HepG2 (cell line): ENCODE results near the gene ABCA2. TPM values are rescaled to one million over a fixed set of nuclear protein-coding genes. Genes with fewer than 3 reads are reported as not detected.

Experiments used
- BCL3 ChIP-seq: sonication (generic); formaldehyde crosslinking; IDR thresholded peaks from 2 replicates; pipeline ENCODE4 v1.5.1; 2020; ENCODE audit warnings: mild to moderate bottlenecking, missing genetic modification reagents, moderate library complexity
- DMAP1 ChIP-seq: IDR thresholded peaks from 2 replicates; pipeline ENCODE4 v1.6.1; 2016
- FOXP1 ChIP-seq, 2 experiments: fragments of 450-650 bp in 1 of 2; IDR thresholded peaks; 2 replicates each; pipeline ENCODE4 v1.6.1; 2017 to 2018; ENCODE audit warnings: antibody characterized with exemption in 1 of 2
- GTF2F1 ChIP-seq: fragments of 150-350 bp; IDR thresholded peaks from 2 replicates; pipeline ENCODE4 v1.6.1; 2014; ENCODE audit warnings: low read length
- HOXA7 ChIP-seq: sonication (generic); formaldehyde crosslinking; IDR thresholded peaks from 2 replicates; pipeline ENCODE4 v1.8.1; 2022; ENCODE audit warnings: mild to moderate bottlenecking, missing genetic modification reagents, moderate library complexity
- MTA1 ChIP-seq: sonication (generic); formaldehyde crosslinking; IDR thresholded peaks from 2 replicates; pipeline ENCODE4 v1.4.0; 2020; ENCODE audit warnings: missing genetic modification reagents, mild to moderate bottlenecking, borderline replicate concordance
- NFRKB ChIP-seq: fragments of 450-650 bp; IDR thresholded peaks from 2 replicates; pipeline ENCODE4 v1.6.1; 2017
- PCBP2 ChIP-seq: fragments of 200-400 bp; formaldehyde crosslinking; optimal IDR thresholded peaks from 2 replicates; pipeline ENCODE3; 2018; ENCODE audit warnings: low read length, low read depth; ENCODE audit not compliant: poor library complexity, severe bottlenecking
- PHF8 ChIP-seq: sonication (generic); formaldehyde crosslinking; IDR thresholded peaks from 2 replicates; pipeline ENCODE4 v1.5.0; 2020; ENCODE audit warnings: missing genetic modification reagents
- PLSCR1 ChIP-seq: sonication (generic); formaldehyde crosslinking; IDR thresholded peaks from 2 replicates; pipeline ENCODE4 v1.5.0; 2020; ENCODE audit warnings: missing genetic modification reagents, mild to moderate bottlenecking, borderline replicate concordance
- RFXANK ChIP-seq: IDR thresholded peaks from 2 replicates; pipeline ENCODE4 v1.6.1; 2016
- RFXAP ChIP-seq: sonication (generic); formaldehyde crosslinking; IDR thresholded peaks from 2 replicates; pipeline ENCODE4 v1.4.0; 2020; ENCODE audit warnings: missing genetic modification reagents, borderline replicate concordance
- YY1 ChIP-seq: IDR thresholded peaks from 2 replicates; pipeline ENCODE4 v1.6.1; 2011; ENCODE audit warnings: low read length, low read depth, moderate library complexity, mild to moderate bottlenecking; ENCODE audit not compliant: insufficient read depth, insufficient replicate concordance
- ZNF10 ChIP-seq: sonication (generic); formaldehyde crosslinking; IDR thresholded peaks from 2 replicates; pipeline ENCODE4 v1.4.0; 2020; ENCODE audit warnings: mild to moderate bottlenecking, low read depth, missing genetic modification reagents, borderline replicate concordance
- ZNF101 ChIP-seq: sonication (generic); formaldehyde crosslinking; IDR thresholded peaks from 2 replicates; pipeline ENCODE4 v1.4.0; 2020; ENCODE audit warnings: mild to moderate bottlenecking, low read depth, missing genetic modification reagents, borderline replicate concordance
- ZNF530 ChIP-seq: sonication (generic); formaldehyde crosslinking; IDR thresholded peaks from 2 replicates; pipeline ENCODE4 v1.5.0; 2020; ENCODE audit warnings: low read depth, mild to moderate bottlenecking, missing genetic modification reagents
- ZNF713 ChIP-seq: sonication (generic); formaldehyde crosslinking; IDR thresholded peaks from 2 replicates; pipeline ENCODE4 v1.4.0; 2020; ENCODE audit warnings: mild to moderate bottlenecking, missing genetic modification reagents
- ZNF777 ChIP-seq: sonication (generic); formaldehyde crosslinking; IDR thresholded peaks from 2 replicates; pipeline ENCODE4 v1.4.0; 2020; ENCODE audit warnings: missing genetic modification reagents
- ZNF879 ChIP-seq: sonication (generic); formaldehyde crosslinking; IDR thresholded peaks from 2 replicates; pipeline ENCODE4 v1.8.1; 2023; ENCODE audit warnings: missing genetic modification reagents
- polyA plus RNA-seq, 8 experiments: library from polyadenylated mRNA; depleted of rRNA in 3 of 8; stranded (reverse) in 7 of 8; unstranded in 1 of 8; fragments of >200 nt; fragmentation: Illumina TruSeq in 4 of 8; extraction: Trizol in 4 of 8; gene quantifications; 2 replicates each; pipeline versions ENCODE4 v1.2.1 to v1.2.3, GENCODE V29; 2011 to 2016; ENCODE audit warnings: low read depth in 4 of 8, missing spikeins in 1 of 8, mixed read lengths in 1 of 8; ENCODE audit not compliant: insufficient read depth in 1 of 8
- total RNA-seq, 5 experiments: library from RNA; depleted of rRNA; stranded (reverse); fragments of >200 nt; fragmentation: Illumina TruSeq; extraction: Trizol; gene quantifications; 2 replicates each; pipeline ENCODE4 v1.2.3, GENCODE V29; 2016; ENCODE audit warnings: low read depth in 1 of 5
- TF ChIP-seq, protein P1 (sequence below): sonication (generic); formaldehyde crosslinking; IDR thresholded peaks from 2 replicates; pipeline ENCODE4 v1.4.0; 2020; ENCODE audit warnings: mild to moderate bottlenecking, low read depth, missing genetic modification reagents
- TF ChIP-seq, protein P2 (sequence below): sonication (generic); formaldehyde crosslinking; IDR thresholded peaks from 2 replicates; pipeline ENCODE4 v1.5.1; 2020; ENCODE audit warnings: missing genetic modification reagents, mild to moderate bottlenecking, borderline replicate concordance
- TF ChIP-seq, protein P3 (sequence below): sonication (generic); formaldehyde crosslinking; IDR thresholded peaks from 2 replicates; pipeline ENCODE4 v1.4.0; 2020; ENCODE audit warnings: missing genetic modification reagents

Gene ABCA2
- total and polyA plus RNA-seq, 2 of the 13 experiments (the other 11 are each of a cell fraction or from before 2014, with no cell fraction given), result 2.9 to 19.2 TPM

DNA sequence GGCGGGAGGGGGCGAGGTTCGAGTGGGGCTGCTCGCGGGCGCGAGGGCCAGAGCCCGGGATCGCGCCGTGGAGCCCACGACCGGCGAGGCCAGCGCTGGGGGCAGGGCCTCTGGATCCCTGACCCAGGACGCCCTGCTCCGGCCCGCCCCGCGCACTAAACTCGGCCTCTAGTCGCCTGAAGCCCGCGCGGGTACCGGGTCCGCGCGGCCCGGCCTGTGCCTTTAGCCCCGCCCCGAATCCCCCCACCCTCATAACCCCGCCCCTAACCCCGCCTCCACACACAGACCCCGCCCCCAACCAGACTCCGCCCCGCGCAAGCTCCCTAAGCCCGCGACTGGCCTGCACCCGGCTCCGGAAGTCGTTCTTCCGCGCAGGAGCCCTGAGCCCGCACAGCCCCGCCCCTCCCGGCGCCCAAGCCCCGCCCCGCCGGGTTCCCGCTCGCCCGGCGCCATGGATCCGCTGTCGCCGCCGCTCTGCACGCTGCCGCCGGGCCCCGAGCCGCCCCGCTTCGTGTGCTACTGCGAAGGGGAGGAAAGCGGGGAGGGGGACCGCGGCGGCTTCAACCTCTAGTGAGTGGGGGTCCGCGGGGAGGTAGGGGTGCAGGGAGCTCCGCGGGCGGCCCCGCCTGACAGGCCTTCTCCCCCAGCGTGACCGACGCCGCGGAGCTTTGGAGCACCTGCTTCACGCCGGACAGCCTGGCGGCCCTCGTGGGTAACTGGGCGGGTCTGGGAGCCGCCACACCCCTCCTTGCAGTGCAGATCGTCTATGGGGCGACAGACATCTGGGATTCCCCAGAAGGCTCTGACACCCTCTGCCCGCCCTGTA is 35.8 kb downstream of the ABCA2 start, which contains the start of gene PAXX (continued):
- TF ChIP-seq, protein P1, sequence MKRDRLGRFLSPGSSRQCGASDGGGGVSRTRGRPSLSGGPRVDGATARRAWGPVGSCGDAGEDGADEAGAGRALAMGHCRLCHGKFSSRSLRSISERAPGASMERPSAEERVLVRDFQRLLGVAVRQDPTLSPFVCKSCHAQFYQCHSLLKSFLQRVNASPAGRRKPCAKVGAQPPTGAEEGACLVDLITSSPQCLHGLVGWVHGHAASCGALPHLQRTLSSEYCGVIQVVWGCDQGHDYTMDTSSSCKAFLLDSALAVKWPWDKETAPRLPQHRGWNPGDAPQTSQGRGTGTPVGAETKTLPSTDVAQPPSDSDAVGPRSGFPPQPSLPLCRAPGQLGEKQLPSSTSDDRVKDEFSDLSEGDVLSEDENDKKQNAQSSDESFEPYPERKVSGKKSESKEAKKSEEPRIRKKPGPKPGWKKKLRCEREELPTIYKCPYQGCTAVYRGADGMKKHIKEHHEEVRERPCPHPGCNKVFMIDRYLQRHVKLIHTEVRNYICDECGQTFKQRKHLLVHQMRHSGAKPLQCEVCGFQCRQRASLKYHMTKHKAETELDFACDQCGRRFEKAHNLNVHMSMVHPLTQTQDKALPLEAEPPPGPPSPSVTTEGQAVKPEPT (CRISPR knock-in tag), result no peak
- TF ChIP-seq ZNF101 (CRISPR knock-in tag), result no peak
- no peak for TF ChIP-seq RFXANK (CRISPR knock-in tag)
- no peak for TF ChIP-seq GTF2F1
- TF ChIP-seq PCBP2, result no peak
- TF ChIP-seq ZNF530 (CRISPR knock-in tag), result no peak
- TF ChIP-seq PLSCR1 (CRISPR knock-in tag), result no peak
- peak; percentile 44 for TF ChIP-seq ZNF777 (CRISPR knock-in tag)
- no peak for TF ChIP-seq NFRKB
- TF ChIP-seq ZNF879 (CRISPR knock-in tag), result peak; percentile 73; the same call in 1 of the 2 replicates
- TF ChIP-seq, protein P2, sequence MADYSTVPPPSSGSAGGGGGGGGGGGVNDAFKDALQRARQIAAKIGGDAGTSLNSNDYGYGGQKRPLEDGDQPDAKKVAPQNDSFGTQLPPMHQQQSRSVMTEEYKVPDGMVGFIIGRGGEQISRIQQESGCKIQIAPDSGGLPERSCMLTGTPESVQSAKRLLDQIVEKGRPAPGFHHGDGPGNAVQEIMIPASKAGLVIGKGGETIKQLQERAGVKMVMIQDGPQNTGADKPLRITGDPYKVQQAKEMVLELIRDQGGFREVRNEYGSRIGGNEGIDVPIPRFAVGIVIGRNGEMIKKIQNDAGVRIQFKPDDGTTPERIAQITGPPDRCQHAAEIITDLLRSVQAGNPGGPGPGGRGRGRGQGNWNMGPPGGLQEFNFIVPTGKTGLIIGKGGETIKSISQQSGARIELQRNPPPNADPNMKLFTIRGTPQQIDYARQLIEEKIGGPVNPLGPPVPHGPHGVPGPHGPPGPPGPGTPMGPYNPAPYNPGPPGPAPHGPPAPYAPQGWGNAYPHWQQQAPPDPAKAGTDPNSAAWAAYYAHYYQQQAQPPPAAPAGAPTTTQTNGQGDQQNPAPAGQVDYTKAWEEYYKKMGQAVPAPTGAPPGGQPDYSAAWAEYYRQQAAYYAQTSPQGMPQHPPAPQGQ (CRISPR knock-in tag), result no peak
- no peak for TF ChIP-seq HOXA7 (CRISPR knock-in tag)
- peak; percentile 87; the same call in 1 of the 2 replicates for TF ChIP-seq BCL3 (CRISPR knock-in tag)
- no peak for TF ChIP-seq ZNF713
- TF ChIP-seq ZNF10, result no peak
- peak; percentile 72 for TF ChIP-seq YY1
- TF ChIP-seq, protein P3, sequence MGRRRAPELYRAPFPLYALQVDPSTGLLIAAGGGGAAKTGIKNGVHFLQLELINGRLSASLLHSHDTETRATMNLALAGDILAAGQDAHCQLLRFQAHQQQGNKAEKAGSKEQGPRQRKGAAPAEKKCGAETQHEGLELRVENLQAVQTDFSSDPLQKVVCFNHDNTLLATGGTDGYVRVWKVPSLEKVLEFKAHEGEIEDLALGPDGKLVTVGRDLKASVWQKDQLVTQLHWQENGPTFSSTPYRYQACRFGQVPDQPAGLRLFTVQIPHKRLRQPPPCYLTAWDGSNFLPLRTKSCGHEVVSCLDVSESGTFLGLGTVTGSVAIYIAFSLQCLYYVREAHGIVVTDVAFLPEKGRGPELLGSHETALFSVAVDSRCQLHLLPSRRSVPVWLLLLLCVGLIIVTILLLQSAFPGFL (CRISPR knock-in tag), result no peak
- TF ChIP-seq FOXP1 (IDR thresholded peaks at IDR 0.05), result no peak
- TF ChIP-seq FOXP1 (CRISPR knock-in tag; IDR thresholded peaks at IDR 0.05), result no peak
- peak; percentile 66; the same call in 1 of the 2 replicates for TF ChIP-seq RFXAP (CRISPR knock-in tag)
- TF ChIP-seq DMAP1 (CRISPR knock-in tag), result peak; percentile 62; the same call in 1 of the 2 replicates
- peak; percentile 75 for TF ChIP-seq PHF8
- no peak for TF ChIP-seq MTA1
